ENCODE data around the gene CAPZA1. TPM values are rescaled to one million over a fixed set of nuclear protein-coding genes. Genes with fewer than 3 reads are reported as not detected.

The CAPZA1 gene
- total and polyA plus RNA-seq, 2 of the 8 experiments (the other 6 are each of a cell fraction or from before 2014, with no cell fraction given): 48.9 to 107 TPM

DNA sequence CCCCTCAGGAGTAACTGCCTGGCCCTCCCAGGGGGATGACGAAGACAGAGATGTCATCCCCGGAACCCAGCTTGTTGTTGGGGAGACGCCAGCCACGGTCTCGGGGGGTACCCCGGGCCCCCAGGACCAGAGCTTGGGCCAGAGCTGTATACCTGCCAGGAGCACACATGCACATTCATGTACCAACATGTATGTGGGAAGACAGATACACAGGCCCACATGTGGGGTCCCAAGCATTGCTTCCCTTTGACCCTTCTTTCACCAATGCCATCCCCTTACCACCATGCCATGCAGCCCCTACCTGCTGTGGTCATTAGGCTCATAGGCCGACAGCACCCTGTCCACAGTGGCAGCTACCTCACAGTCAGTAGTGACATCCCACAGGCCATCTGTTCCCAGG is 90.5 kb downstream of the CAPZA1 start:
- TF ChIP-seq SRF (IDR thresholded peaks at IDR 0.05; ENCODE audit: low read depth, low read length) (no peak), KDM1A (IDR thresholded peaks at IDR 0.05; ENCODE audit: borderline replicate concordance, low read length) (no peak), PHF8 (conservative IDR thresholded peaks at IDR 0.05; ENCODE audit: low read depth, low read length) (no peak), NRF1 (IDR thresholded peaks at IDR 0.05; ENCODE audit: low read depth, low read length) (no peak), SIRT6 (IDR thresholded peaks at IDR 0.05; ENCODE audit: low read length) (no peak), JUND (IDR thresholded peaks at IDR 0.05; ENCODE audit: low read length) (no peak), SP1 (IDR thresholded peaks at IDR 0.05; ENCODE audit: low read depth, low read length) (no peak), GTF2F1 (IDR thresholded peaks at IDR 0.05; ENCODE audit: borderline replicate concordance, low read depth, low read length) (no peak), BCL11A (IDR thresholded peaks at IDR 0.05; ENCODE audit: low read depth in 2 of 2, low read length in 2 of 2) (no peak)
- no peak overlapping the region for H3K4me3 ChIP-seq (ENCODE audit: extremely low read depth in 1 of 4, insufficient read depth in 2 of 4, low read depth in 3 of 4, low read length in 4 of 4)
- H3K79me1 ChIP-seq (ENCODE audit: low read depth, low read length): no peaks in the 10 kb centered on the region
- CTCF ChIA-PET (ENCODE audit: partially characterized antibody): interaction anchor here (0.6 to 14.2 kb wide), 9 partner anchors 12 to 1192 kb away, joined by 3 to 547 read pairs (median 3); partner anchors contain the start of gene MOV10
- 97% methylated on average over 7 of the region's 7 CpGs; no CpG with 5 or more reads in 1 of the 2 experiments for WGBS, 2 experiments (ENCODE audit: extremely low coverage in 1 of 2, insufficient coverage in 1 of 2, insufficient read length in 1 of 2, insufficient replicate concordance in 2 of 2, low coverage in 1 of 2, low lambda C conversion rate in 2 of 2, missing lambda C conversion rate in 1 of 2)
- H3K4me2 ChIP-seq (ENCODE audit: insufficient read depth in 1 of 2, low read depth in 2 of 2, low read length in 2 of 2): no peak overlapping the region
- H3K27me3 ChIP-seq (replicated peaks in 1 of 4; ENCODE audit: control insufficient read depth in 3 of 4, extremely low read depth in 1 of 4, insufficient read depth in 3 of 4, low read length in 3 of 4): peaks cover 0 to 17% (median 5%) of the 10 kb centered on the region in 4 experiments; a peak in 4 of 7 replicates
- no peak overlapping the region for H3K23ac ChIP-seq (ENCODE audit: insufficient read length)
- H3K4ac ChIP-seq (replicated peaks; ENCODE audit: insufficient read length, low read depth, low read length): no peak overlapping the region
- H4K20me1 ChIP-seq (replicated peaks in 1 of 2; ENCODE audit: control insufficient read depth in 1 of 2, insufficient read depth in 2 of 2, low read length in 2 of 2): peaks cover 0 to 12% of the 10 kb centered on the region in 2 experiments
- H2BK20ac ChIP-seq (ENCODE audit: low read length): no peak overlapping the region
- no peak overlapping the region for H3K27ac ChIP-seq (ENCODE audit: low read depth, low read length)
- H2AFZ ChIP-seq (ENCODE audit: low read length): no peak overlapping the region
- POLR2A ChIA-PET (ENCODE audit: partially characterized antibody): interaction anchor here (0.7 to 1.8 kb wide), 3 partner anchors 8 to 91 kb away, joined by 3 to 7 read pairs (median 4); partner anchors contain the start of genes CAPZA1 and ST7L
- peaks cover 0 to 5% (median 3%) of the 10 kb centered on the region in 4 experiments; a peak in 4 of 8 replicates for H3K36me3 ChIP-seq (ENCODE audit: control insufficient read depth in 2 of 4, insufficient read depth in 4 of 4, low read length in 3 of 4)
- no peak overlapping the region for H4K5ac ChIP-seq (ENCODE audit: insufficient read length, low read depth, low read length)
- no peak overlapping the region for H3K14ac ChIP-seq (ENCODE audit: insufficient read length)
- no peak overlapping the region for H3K9ac ChIP-seq (replicated peaks in 1 of 4; ENCODE audit: extremely low read depth in 1 of 4, low read depth in 3 of 4, low read length in 3 of 4)
- H2BK120ac ChIP-seq (replicated peaks; ENCODE audit: low read depth, low read length): no peak overlapping the region
- peaks cover 7 to 34% (median 24%) of the 10 kb centered on the region in 4 experiments for H3K4me1 ChIP-seq (replicated peaks in 1 of 4; ENCODE audit: control insufficient read depth in 3 of 4, insufficient read depth in 4 of 4, low read length in 3 of 4)
- H4K8ac ChIP-seq (ENCODE audit: extremely low read depth, insufficient read depth, low read length): no peak overlapping the region
- H3K79me2 ChIP-seq (ENCODE audit: control insufficient read depth in 1 of 2, insufficient read depth in 2 of 2, low read length in 2 of 2): no peaks in the 10 kb centered on the region
- H2AK5ac ChIP-seq (ENCODE audit: low read depth, low read length): no peak overlapping the region
- H2BK12ac ChIP-seq (ENCODE audit: low read depth, low read length): no peak overlapping the region
- no peak overlapping the region for H2BK15ac ChIP-seq (ENCODE audit: low read length)
- no peak overlapping the region for H2BK5ac ChIP-seq (ENCODE audit: low read depth, low read length)
- FAIRE-seq (no peak), DNase-seq (ENCODE audit: low read depth in 1 of 2, low spot score in 2 of 2) (no peak)
- H3K23me2 ChIP-seq (ENCODE audit: low read depth, low read length): peaks cover 15% of the 10 kb centered on the region; the same call in 1 of the 2 replicates
- H3K9me3 ChIP-seq (ENCODE audit: insufficient read depth in 2 of 2, low read depth in 1 of 2, low read length in 1 of 2): no peaks in the 10 kb centered on the region
- H4K91ac ChIP-seq (replicated peaks; ENCODE audit: insufficient read length, low read length): no peak overlapping the region
- H3K56ac ChIP-seq (replicated peaks; ENCODE audit: insufficient read length, low read depth, low read length): no peak overlapping the region
- no peak overlapping the region for H3K18ac ChIP-seq (ENCODE audit: extremely low read depth, low read length)
